ENCODE data around the gene SKA1.

Gene SKA1

GRCh38 chr18:50374753-50375391 lies at the start of gene SKA1:
Gene SKA1 (plus strand): TSS chr18:50375046. CDS start chr18:50375831, 785 bp downstream.
- Mint-ChIP-seq H3K4me3 (peak within 1 kb of the TSS; percentile 85 to 89 (median 88)), H3K4me1 (peaks cover 9% of the 10 kb centered on the region), H3K36me3 (ENCODE audit: low read depth) (peaks cover 6% of the 10 kb centered on the region)

GRCh38 chr18:50327983-50328382 lies 46.9 kb upstream of the SKA1 start:
- TF ChIP-seq CTCF (IDR thresholded peaks at IDR 0.05; ENCODE audit: unreplicated experiment in 3 of 3) = no peak
- peaks cover 18% of the 10 kb centered on the region for H3K27me3 Mint-ChIP-seq (ENCODE audit: low read depth)
- peaks cover 10% of the 10 kb centered on the region for H3K9me3 Mint-ChIP-seq
- no peak overlapping the region for H3K27ac Mint-ChIP-seq
- no peaks in the 10 kb centered on the region for H3K4me1 Mint-ChIP-seq
- no peaks in the 10 kb centered on the region for H3K36me3 Mint-ChIP-seq (ENCODE audit: low read depth)
- no peak overlapping the region for H3K4me3 Mint-ChIP-seq

More at GRCh38 chr18:50374753-50375391, at the start of gene SKA1:
- Mint-ChIP-seq H3K27ac (peak within 1 kb of the TSS; percentile 95 to 99 (median 97)), H3K9me3 (peaks cover 17% of the 10 kb centered on the region), H3K27me3 (ENCODE audit: low read depth) (no peaks in the 10 kb centered on the region)
- TF ChIP-seq CTCF (IDR thresholded peaks at IDR 0.05; ENCODE audit: unreplicated experiment in 3 of 3) = no peak

GRCh38 chr18:50330176-50330575 lies 44.7 kb upstream of the SKA1 start:
- H3K27me3 Mint-ChIP-seq (ENCODE audit: low read depth) = peaks cover 18% of the 10 kb centered on the region
- no peaks in the 10 kb centered on the region for H3K4me1 Mint-ChIP-seq
- H3K9me3 Mint-ChIP-seq = peaks cover 10% of the 10 kb centered on the region
- H3K4me3 Mint-ChIP-seq = no peak overlapping the region
- no peak overlapping the region for H3K27ac Mint-ChIP-seq
- no peaks in the 10 kb centered on the region for H3K36me3 Mint-ChIP-seq (ENCODE audit: low read depth)
- TF ChIP-seq CTCF (IDR thresholded peaks at IDR 0.05; ENCODE audit: unreplicated experiment in 3 of 3) = no peak

GRCh38 chr18:50331691-50332090 lies 43.2 kb upstream of the SKA1 start:
- H3K36me3 Mint-ChIP-seq (ENCODE audit: low read depth) = no peaks in the 10 kb centered on the region
- peaks cover 18% of the 10 kb centered on the region for H3K27me3 Mint-ChIP-seq (ENCODE audit: low read depth)
- H3K27ac Mint-ChIP-seq = no peak overlapping the region
- peaks cover 7% of the 10 kb centered on the region for H3K9me3 Mint-ChIP-seq
- TF ChIP-seq CTCF (IDR thresholded peaks at IDR 0.05; ENCODE audit: unreplicated experiment in 3 of 3) = no peak
- no peak overlapping the region for H3K4me3 Mint-ChIP-seq
- H3K4me1 Mint-ChIP-seq = no peaks in the 10 kb centered on the region

- peaks cover 4% of the 10 kb centered on the region for H3K9me3 Mint-ChIP-seq
- H3K36me3 Mint-ChIP-seq (ENCODE audit: low read depth) = no peaks in the 10 kb centered on the region
- H3K27ac Mint-ChIP-seq = no peak overlapping the region
- H3K27me3 Mint-ChIP-seq (ENCODE audit: low read depth) = peaks cover 6% of the 10 kb centered on the region
- H3K4me1 Mint-ChIP-seq = no peaks in the 10 kb centered on the region
- H3K4me3 Mint-ChIP-seq = no peak overlapping the region
- no peak for TF ChIP-seq CTCF (IDR thresholded peaks at IDR 0.05; ENCODE audit: unreplicated experiment in 3 of 3)
These were observed 40.2 kb upstream of the SKA1 start for GRCh38 chr18:50334546-50335152.

- Mint-ChIP-seq H3K27ac (peak overlapping the region in 1 of 3 experiments; percentile 19), H3K4me3 (no peak overlapping the region), H3K4me1 (no peaks in the 10 kb centered on the region), H3K36me3 (ENCODE audit: low read depth) (no peaks in the 10 kb centered on the region), H3K9me3 (no peaks in the 10 kb centered on the region), H3K27me3 (ENCODE audit: low read depth) (peaks cover 6% of the 10 kb centered on the region)
- TF ChIP-seq CTCF (IDR thresholded peaks at IDR 0.05; ENCODE audit: unreplicated experiment in 3 of 3) = no peak
These were observed 36.7 kb upstream of the SKA1 start for GRCh38 chr18:50338122-50338521.

Measured in nephron (organoid).